GM23338 (cell line): ENCODE results near the gene ADRB2. TPM values are rescaled to one million over a fixed set of nuclear protein-coding genes. Genes with fewer than 3 reads are reported as not detected.

Experiments
- ATAC-seq: fragments of 200-7000 bp; cut with Tn5 transposase; 3 replicates; pipeline ENCODE4 v1.9.1; 2020
- DNase-seq: peaks from one replicate; pipeline ENCODE4 v3.0.0-alpha.2; 2015; ENCODE audit warnings: low spot score
- H2AFZ ChIP-seq: fragments of 200-600 bp; sonication (generic); 2 replicates; pipeline ENCODE4 v1.8.0; 2016; ENCODE audit warnings: antibody characterized with exemption, mild to moderate bottlenecking, moderate library complexity
- H3F3A ChIP-seq: fragments of 200-600 bp; sonication (generic); replicated peaks from 2 replicates; pipeline ENCODE4 v1.8.0; 2017; ENCODE audit warnings: antibody characterized with exemption, mixed run types, low read depth
- H3K27ac ChIP-seq: fragments of 200-600 bp; sonication (generic); 2 replicates; pipeline ENCODE4 v1.6.1; 2016; ENCODE audit warnings: low read depth
- H3K27me3 ChIP-seq: fragments of 200-600 bp; sonication (generic); 2 replicates; pipeline ENCODE4 v1.8.0; 2016; ENCODE audit warnings: mild to moderate bottlenecking, mixed run types, moderate library complexity; ENCODE audit not compliant: insufficient read depth
- H3K36me3 ChIP-seq: fragments of 200-600 bp; sonication (generic); 2 replicates; pipeline ENCODE4 v1.8.0; 2016; ENCODE audit warnings: mild to moderate bottlenecking; ENCODE audit not compliant: insufficient read depth
- H3K4me1 ChIP-seq: fragments of 200-600 bp; sonication (generic); 2 replicates; pipeline ENCODE4 v1.8.0; 2016; ENCODE audit warnings: mild to moderate bottlenecking, moderate library complexity; ENCODE audit not compliant: insufficient read depth
- H3K4me2 ChIP-seq: fragments of 200-600 bp; sonication (generic); 2 replicates; pipeline ENCODE4 v1.7.1; 2017; ENCODE audit warnings: mixed run types
- H3K4me3 ChIP-seq: fragments of 200-600 bp; sonication (generic); 2 replicates; pipeline ENCODE4 v1.6.1; 2016; ENCODE audit warnings: mixed run types
- H3K79me2 ChIP-seq: fragments of 200-600 bp; sonication (generic); replicated peaks from 2 replicates; pipeline ENCODE4 v1.8.0; 2017; ENCODE audit warnings: mild to moderate bottlenecking; ENCODE audit not compliant: insufficient read depth
- H3K9me2 ChIP-seq: fragments of 200-600 bp; sonication (generic); 2 replicates; pipeline ENCODE4 v1.8.0; 2017; ENCODE audit not compliant: insufficient read depth
- H4K20me1 ChIP-seq: fragments of 200-600 bp; sonication (generic); replicated peaks from 2 replicates; pipeline ENCODE4 v1.8.0; 2017; ENCODE audit warnings: mild to moderate bottlenecking; ENCODE audit not compliant: insufficient read depth
- H3K27ac Mint-ChIP-seq: 2 replicates; pipeline ENCODE4 v1.8.0; 2020; ENCODE audit warnings: inconsistent platforms, mild to moderate bottlenecking, moderate library complexity, mixed read lengths
- H3K27me3 Mint-ChIP-seq: 3 replicates; pipeline ENCODE4 v1.8.0; 2022; ENCODE audit warnings: low read depth, mild to moderate bottlenecking, moderate library complexity, mixed read lengths, inconsistent platforms; ENCODE audit not compliant: insufficient read depth, poor library complexity
- H3K36me3 Mint-ChIP-seq: 3 replicates; pipeline ENCODE4 v1.8.0; 2021; ENCODE audit warnings: low read depth, mild to moderate bottlenecking, inconsistent platforms, moderate library complexity, mixed read lengths
- H3K4me1 Mint-ChIP-seq: 3 replicates; pipeline ENCODE4 v1.8.0; 2020; ENCODE audit warnings: mild to moderate bottlenecking, inconsistent platforms, mixed read lengths
- H3K4me3 Mint-ChIP-seq: 3 replicates; pipeline ENCODE4 v1.8.0; 2021; ENCODE audit warnings: moderate library complexity, mild to moderate bottlenecking, inconsistent platforms, mixed read lengths
- H3K9me3 Mint-ChIP-seq: 3 replicates; pipeline ENCODE4 v1.8.0; 2020; ENCODE audit warnings: moderate library complexity, mild to moderate bottlenecking, inconsistent platforms, mixed read lengths
- CREB1 ChIP-seq: fragments of 250-450 bp; sonication (Bioruptor Pico); IDR thresholded peaks from 2 replicates; pipeline ENCODE4 v1.5.0; 2020; ENCODE audit warnings: low read depth, mild to moderate bottlenecking, moderate library complexity
- CTCF ChIP-seq, 2 experiments: fragments of 200-600 bp in 1 of 2; sonication (generic) in 1 of 2; conservative IDR thresholded peaks; 2 replicates each; pipeline versions ENCODE4 v1.5.1 to v1.6.1; 2016 to 2017; ENCODE audit warnings: antibody characterized with exemption in 2 of 2, low read depth in 2 of 2, mild to moderate bottlenecking in 2 of 2, moderate library complexity in 1 of 2
- ETS1 ChIP-seq: IDR thresholded peaks from 2 replicates; pipeline ENCODE4 v1.6.1; 2016; ENCODE audit warnings: antibody characterized with exemption
- EZH2 ChIP-seq: fragments of 200-600 bp; sonication (generic); IDR thresholded peaks from one replicate; pipeline ENCODE4 v1.8.0; 2017; ENCODE audit warnings: antibody characterized with exemption, mild to moderate bottlenecking, low read depth; ENCODE audit not compliant: unreplicated experiment
- EZH2phosphoT487 ChIP-seq: fragments of 200-600 bp; sonication (generic); IDR thresholded peaks from one replicate; pipeline ENCODE4 v1.8.1; 2018; ENCODE audit warnings: antibody characterized with exemption; ENCODE audit not compliant: unreplicated experiment
- JUNB ChIP-seq: IDR thresholded peaks from one replicate; pipeline ENCODE4 v1.6.1; 2016; ENCODE audit warnings: antibody characterized with exemption; ENCODE audit not compliant: unreplicated experiment
- NANOG ChIP-seq: IDR thresholded peaks from 2 replicates; pipeline ENCODE4 v1.6.1; 2016; ENCODE audit warnings: antibody characterized with exemption, borderline replicate concordance
- POLR2AphosphoS5 ChIP-seq: IDR thresholded peaks from 2 replicates; pipeline ENCODE4 v1.6.1; 2016; ENCODE audit warnings: antibody characterized with exemption, low read depth
- REST ChIP-seq: IDR thresholded peaks from one replicate; pipeline ENCODE4 v1.6.1; 2018; ENCODE audit warnings: antibody characterized with exemption; ENCODE audit not compliant: unreplicated experiment
- STAT1 ChIP-seq: IDR thresholded peaks from one replicate; pipeline ENCODE4 v1.6.1; 2016; ENCODE audit warnings: antibody characterized with exemption; ENCODE audit not compliant: unreplicated experiment
- ZNF114 ChIP-seq: fragments of 250-450 bp; sonication (Bioruptor Pico); IDR thresholded peaks from 2 replicates; pipeline ENCODE4 v1.5.0; 2020; ENCODE audit warnings: mild to moderate bottlenecking, moderate library complexity
- ZNF331 ChIP-seq: fragments of 250-450 bp; sonication (Bioruptor Pico); IDR thresholded peaks from 2 replicates; pipeline ENCODE4 v1.5.0; 2020; ENCODE audit warnings: low read depth, mild to moderate bottlenecking, moderate library complexity
- ZNF462 ChIP-seq: fragments of 250-450 bp; sonication (Bioruptor Pico); IDR thresholded peaks from 2 replicates; pipeline ENCODE4 v1.5.0; 2020; ENCODE audit warnings: mild to moderate bottlenecking, moderate library complexity
- polyA plus RNA-seq: library from polyadenylated mRNA; unstranded; fragments of >200 nt; fragmentation: Nextera tagmentation; extraction: Ambion mirVana; gene quantifications from 2 replicates; pipeline ENCODE4 v1.2.1, GENCODE V29; 2016
- total RNA-seq: library from RNA; depleted of rRNA; stranded (reverse); fragments of >200 nt; shearing (Covaris generic); gene quantifications from 2 replicates; pipeline ENCODE4 v1.2.3, GENCODE V29; 2014

Gene ADRB2
- total and polyA plus RNA-seq, 2 experiments from 2014 or later: 0.44 to 1.3 TPM

GRCh38 chr5:148829734-148830133, 3.3 kb downstream of the ADRB2 start:
- Mint-ChIP-seq H3K27me3 (peaks cover 25% of the 10 kb centered on the region), H3K4me3 (no peak overlapping the region), H3K36me3 (no peaks in the 10 kb centered on the region), H3K9me3 (no peaks in the 10 kb centered on the region), H3K27ac (no peak overlapping the region), H3K4me1 (peaks cover 37% of the 10 kb centered on the region)
- H4K20me1 ChIP-seq: no peaks in the 10 kb centered on the region
- H3K36me3 ChIP-seq: no peaks in the 10 kb centered on the region
- no peak for DNase-seq
- 0 out of 2 replicates have a peak, but pooled peaks cover 3% of the 10 kb centered on the region for H3K9me2 ChIP-seq
- no peak overlapping the region for H2AFZ ChIP-seq
- no peak overlapping the region for H3K4me2 ChIP-seq
- no peaks in the 10 kb centered on the region for H3F3A ChIP-seq
- no peak overlapping the region for H3K27ac ChIP-seq
- no peak overlapping the region for H3K4me3 ChIP-seq
- TF ChIP-seq REST (no peak), POLR2AphosphoS5 (no peak), NANOG (no peak), STAT1 (no peak), ZNF331 (CRISPR knock-in tag) (no peak), CTCF (conservative IDR thresholded peaks at IDR 0.05; ENCODE audit: low read depth in 2 of 2) (no peak), ETS1 (no peak), EZH2phosphoT487 (no peak), CREB1 (CRISPR knock-in tag) (no peak), EZH2 (no peak), ZNF462 (no peak), JUNB (no peak), ZNF114 (CRISPR knock-in tag) (no peak)
- no peak for ATAC-seq
- peaks cover 18% of the 10 kb centered on the region for H3K27me3 ChIP-seq
- no peaks in the 10 kb centered on the region for H3K79me2 ChIP-seq
- peaks cover 11% of the 10 kb centered on the region for H3K4me1 ChIP-seq
